Right cardiac atrium (tissue), 5 donors: Measurements from ENCODE around the gene CELF4. TPM values are rescaled to one million over a fixed set of nuclear protein-coding genes. Genes with fewer than 3 reads are reported as not detected.
A peak's percentile ranks its signal among the peaks of the same experiment; 100 is the strongest.

Experiments used
- ATAC-seq, 2 donors: fragments of 200-7000 bp; cut with Tn5 transposase; one replicate each; pipeline versions ENCODE4 v1.8.0 to v1.9.1; 2020; ENCODE audit warnings: moderate library complexity in 2 of 2, mild to moderate bottlenecking in 1 of 2
- DNase-seq, 3 donors: peaks; one replicate each; pipeline ENCODE4 v3.0.0-alpha.2; 2020
- H3K27ac ChIP-seq: one replicate; pipeline ENCODE4 v1.5.1; 2013; ENCODE audit warnings: mild to moderate bottlenecking, low read length, control low read depth, moderate library complexity
- H3K27me3 ChIP-seq: one replicate; pipeline ENCODE4 v1.6.1; 2013; ENCODE audit not compliant: control insufficient read depth, insufficient read depth
- H3K4me1 ChIP-seq: one replicate; pipeline ENCODE4 v1.6.1; 2013; ENCODE audit warnings: low read length; ENCODE audit not compliant: control insufficient read depth, insufficient read depth
- H3K4me3 ChIP-seq: one replicate; pipeline ENCODE4 v1.5.1; 2013; ENCODE audit warnings: low read length, control low read depth
- H3K9me3 ChIP-seq: one replicate; pipeline ENCODE4 v1.6.1; 2013; ENCODE audit warnings: low read length; ENCODE audit not compliant: control insufficient read depth
- WGBS: extraction: QIAGEN DNeasy Blood & Tissue Kit; methylation state at CpG from one replicate; pipeline ENCODE4 v1.1.7; 2013; 5-methylcytosine and 5-hydroxymethylcytosine counted together
- intact Hi-C, 4 donors: fragments of 100-400 bp; cut with DNase I; formaldehyde crosslinking; loops; one replicate each; pipeline versions ENCODE4 v1.11.0 to v1.14.0; 2022 to 2023
- polyA plus RNA-seq: library from polyadenylated mRNA; stranded (reverse); fragments of 200-250 nt; gene quantifications from one replicate; pipeline ENCODE4 v1.2.3, GENCODE V29; 2013
- total RNA-seq, 4 donors: library from RNA; stranded (reverse); fragmentation: NEBNext Ultra II Directional; extraction: Animal tissue kit (Norgen Biotek cat#: 25700); gene quantifications; one replicate each; pipeline ENCODE4 v1.2.1, GENCODE V29; 2021
- donor health status: healthy with polysubstance abuse.
- donor health status: DM: no; HTN: yes; CAD: no.
- donor health status: DM: no; HTN: no; CAD: no.
- donor health status: DM: no; HTN: yes; CAD: no; lungs with severe emphysema.
- donor health status: DM: yes; HTN: yes; CAD: no.

Gene CELF4
- total and polyA plus RNA-seq, 5 donors, result 0.79 to 1.4 (median 1.1) TPM

GRCh38 chr18:37448946-37449345 is 116.7 kb downstream of the CELF4 start:
- H3K27ac ChIP-seq, result no peak overlapping the region
- H3K9me3 ChIP-seq, result no peaks in the 10 kb centered on the region
- 83% methylated on average over 4 of the region's 4 CpGs for WGBS
- no peak for DNase-seq
- no peak overlapping the region for H3K4me3 ChIP-seq
- no peak for ATAC-seq
- H3K4me1 ChIP-seq, result no peaks in the 10 kb centered on the region
- intact Hi-C loops, result no loop called here
- no peaks in the 10 kb centered on the region for H3K27me3 ChIP-seq

- H3K27ac ChIP-seq, result no peak overlapping the region
- H3K27me3 ChIP-seq, result no peaks in the 10 kb centered on the region
- no peak overlapping the region for H3K4me3 ChIP-seq
- DNase-seq, result no peak
- H3K4me1 ChIP-seq, result no peaks in the 10 kb centered on the region
- intact Hi-C loops, result no loop called here
- no peaks in the 10 kb centered on the region for H3K9me3 ChIP-seq
- no peak for ATAC-seq
- 81% methylated on average over 22 of the region's 22 CpGs for WGBS
Observed at GRCh38 chr18:37447962-37448888, 117.4 kb downstream of the CELF4 start.

GRCh38 chr18:37445836-37446235 is 119.8 kb downstream of the CELF4 start:
- no peaks in the 10 kb centered on the region for H3K9me3 ChIP-seq
- no peaks in the 10 kb centered on the region for H3K4me1 ChIP-seq
- intact Hi-C loops, result no loop called here
- H3K27me3 ChIP-seq, result no peaks in the 10 kb centered on the region
- no peak overlapping the region for H3K4me3 ChIP-seq
- no peak for DNase-seq
- 94% methylated on average over 10 of the region's 10 CpGs for WGBS
- H3K27ac ChIP-seq, result no peak overlapping the region
- ATAC-seq, result no peak

DNA sequence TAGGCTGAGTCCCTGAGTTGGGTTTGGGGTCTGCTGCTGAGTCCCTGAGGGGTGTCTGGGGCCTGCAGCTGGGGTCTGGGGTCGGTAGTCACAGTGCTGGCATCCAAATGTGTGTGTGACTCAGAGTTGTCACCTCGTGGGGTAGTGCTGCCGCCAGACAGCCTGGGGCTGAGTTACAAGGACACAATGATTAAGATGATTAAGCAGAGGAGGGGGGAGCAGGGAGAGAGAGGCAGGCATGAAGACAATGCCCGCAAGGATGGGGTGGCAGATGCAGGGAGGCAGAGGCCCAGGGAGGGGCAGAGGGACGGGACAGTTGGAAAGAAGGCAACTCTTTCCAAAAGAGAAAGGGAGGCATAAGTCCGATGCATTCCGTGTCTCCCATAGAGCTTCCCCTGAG is 120.2 kb downstream of the CELF4 start:
- Histone ChIP-seq H3K4me1 (no peaks in the 10 kb centered on the region), H3K27ac (no peak overlapping the region), H3K27me3 (no peaks in the 10 kb centered on the region), H3K4me3 (no peak overlapping the region), H3K9me3 (no peaks in the 10 kb centered on the region)
- no peak for ATAC-seq
- intact Hi-C loops, result no loop called here
- DNase-seq, result no peak
- WGBS, result 69% methylated on average over 7 of the region's 7 CpGs

DNA sequence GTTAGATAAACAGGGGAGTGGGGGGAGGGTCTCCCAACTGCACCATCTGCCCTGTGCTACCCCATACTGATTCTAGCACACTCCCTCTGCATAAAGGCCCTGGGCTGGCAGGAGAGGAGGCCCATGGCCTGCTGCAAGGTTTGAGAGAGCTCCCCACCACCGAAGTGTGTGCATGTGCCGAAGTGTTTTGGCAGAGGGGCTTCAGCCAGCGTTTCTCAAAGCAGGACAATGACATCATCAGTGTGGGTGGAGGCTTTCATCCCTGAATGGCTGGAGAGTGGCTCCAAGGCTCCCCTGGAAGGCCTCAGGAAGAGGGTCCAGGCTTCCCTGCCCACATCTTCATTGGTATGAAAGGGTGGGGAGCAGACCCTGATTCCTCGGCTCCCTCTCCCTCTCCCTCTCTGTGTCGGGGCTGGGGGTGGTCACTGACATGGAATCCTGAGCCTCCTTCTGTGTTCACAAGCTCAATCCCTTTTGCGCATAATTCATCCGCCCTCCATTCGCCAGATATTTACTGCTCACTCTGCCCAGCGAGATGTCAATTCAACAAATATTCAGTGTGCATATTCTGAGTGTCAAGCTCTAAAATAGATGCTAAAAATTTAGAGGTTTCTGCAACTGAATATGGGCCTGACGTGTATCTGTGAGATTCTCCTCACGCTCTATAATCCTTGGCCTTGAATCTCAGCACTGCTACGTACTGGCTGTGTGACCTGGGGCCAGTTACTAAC is 122.1 kb downstream of the CELF4 start:
- DNase-seq (no peak), ATAC-seq (no peak)
- Histone ChIP-seq H3K4me3 (no peak overlapping the region), H3K9me3 (no peaks in the 10 kb centered on the region), H3K27me3 (no peaks in the 10 kb centered on the region), H3K27ac (no peak overlapping the region), H3K4me1 (no peaks in the 10 kb centered on the region)
- intact Hi-C loops, result loop anchor here in 2 of 4 donors (5.0 kb wide), 1 partner anchor 94 kb away; no protein-coding TSS in a partner anchor
- WGBS, result 73% methylated on average over 12 of the region's 12 CpGs

DNA sequence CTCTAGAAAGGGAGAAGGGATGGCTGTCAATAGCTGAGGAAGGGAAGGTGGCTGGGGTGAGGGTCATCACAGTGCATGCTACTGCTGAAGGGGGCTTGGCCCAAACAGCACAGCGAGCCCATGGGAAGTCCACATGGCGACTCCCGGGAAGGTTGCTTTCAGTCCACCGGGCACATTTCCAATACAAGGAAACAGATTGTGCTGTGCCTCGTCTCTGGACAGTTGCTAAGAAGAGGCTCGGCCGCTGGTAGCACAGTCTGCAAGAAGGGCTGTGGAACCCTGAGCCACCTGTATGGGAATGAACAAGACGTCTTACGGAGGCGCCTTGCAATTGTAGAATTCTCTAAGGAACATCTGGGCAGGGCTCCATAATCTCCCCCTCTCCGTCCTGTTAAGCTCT is 123.1 kb downstream of the CELF4 start:
- DNase-seq (no peak), ATAC-seq (no peak)
- H3K27ac ChIP-seq, result no peak overlapping the region
- H3K4me1 ChIP-seq, result no peaks in the 10 kb centered on the region
- intact Hi-C loops, result loop anchor here in 2 of 4 donors (5.0 kb wide), 1 partner anchor 95 kb away; no protein-coding TSS in a partner anchor
- 48% methylated on average over 11 of the region's 11 CpGs for WGBS
- no peaks in the 10 kb centered on the region for H3K9me3 ChIP-seq
- no peaks in the 10 kb centered on the region for H3K27me3 ChIP-seq
- H3K4me3 ChIP-seq, result no peak overlapping the region

DNA sequence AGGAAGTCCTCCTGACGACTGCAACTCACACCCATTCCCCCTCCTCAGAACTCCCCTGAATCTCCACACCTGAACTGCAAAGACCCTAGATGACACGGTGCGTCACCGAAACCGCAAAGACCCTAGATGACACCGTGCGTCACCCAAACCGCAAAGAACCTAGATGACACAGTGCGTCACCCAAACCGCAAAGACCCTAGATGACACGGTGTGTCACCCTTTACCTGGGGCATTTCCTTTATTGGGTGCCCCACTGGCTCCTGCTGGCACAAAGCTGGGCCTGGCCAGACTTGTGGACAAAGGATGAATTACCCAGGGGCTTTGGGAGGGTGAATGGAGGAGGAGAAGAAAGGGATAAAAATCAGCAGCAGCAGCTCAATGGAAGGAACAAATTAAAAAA is 123.8 kb downstream of the CELF4 start:
- WGBS, result 85% methylated on average over 11 of the region's 11 CpGs

DNA sequence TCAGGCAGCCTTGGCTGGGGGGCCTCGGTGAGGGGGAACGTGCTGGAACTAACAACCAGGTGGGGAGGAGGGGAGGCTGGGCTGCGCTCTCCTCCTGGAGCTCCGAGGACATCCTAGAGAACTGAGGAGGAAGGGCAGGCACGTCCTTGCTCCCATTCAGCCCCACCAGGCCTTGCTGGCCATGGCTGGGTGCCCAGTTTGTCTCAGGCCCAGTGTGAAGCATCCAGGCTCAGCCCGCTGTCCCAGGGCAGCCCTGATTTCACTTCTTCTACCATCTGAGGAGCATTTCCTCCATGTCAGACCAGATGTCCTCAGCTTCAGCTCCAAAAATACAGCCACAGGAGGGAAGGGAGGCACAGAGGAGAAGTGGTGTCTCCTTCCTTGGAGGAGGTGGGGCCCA is 125.4 kb downstream of the CELF4 start:
- no peaks in the 10 kb centered on the region for H3K27me3 ChIP-seq
- 52% methylated on average over 6 of the region's 6 CpGs for WGBS
- no peaks in the 10 kb centered on the region for H3K9me3 ChIP-seq
- no peaks in the 10 kb centered on the region for H3K4me1 ChIP-seq
- H3K27ac ChIP-seq, result no peak overlapping the region
- intact Hi-C loops, result loop anchor here in 2 of 4 donors (5.0 kb wide), 1 partner anchor 97 kb away; no protein-coding TSS in a partner anchor
- ATAC-seq, result no peak
- H3K4me3 ChIP-seq, result no peak overlapping the region
- peak in 1 of 3 donors; percentile 61 for DNase-seq

More for the DNA sequence above, 123.8 kb downstream of the CELF4 start:
- no peak overlapping the region for H3K27ac ChIP-seq
- ATAC-seq, result no peak
- no peaks in the 10 kb centered on the region for H3K27me3 ChIP-seq
- intact Hi-C loops, result loop anchor here in 2 of 4 donors (5.0 kb wide), 1 partner anchor 95 kb away; no protein-coding TSS in a partner anchor
- DNase-seq, result no peak
- H3K4me1 ChIP-seq, result no peaks in the 10 kb centered on the region
- H3K4me3 ChIP-seq, result no peak overlapping the region
- H3K9me3 ChIP-seq, result no peaks in the 10 kb centered on the region

- Histone ChIP-seq H3K27me3 (no peaks in the 10 kb centered on the region), H3K4me3 (no peak overlapping the region), H3K9me3 (no peaks in the 10 kb centered on the region), H3K4me1 (no peaks in the 10 kb centered on the region), H3K27ac (no peak overlapping the region)
- intact Hi-C loops, result no loop called here
- 71% methylated on average over 7 of the region's 7 CpGs for WGBS
- DNase-seq, result no peak
- no peak for ATAC-seq
Observed at GRCh38 chr18:37438417-37439180, 127.0 kb downstream of the CELF4 start.

- 41% methylated on average over 15 of the region's 15 CpGs for WGBS
- Histone ChIP-seq H3K9me3 (no peaks in the 10 kb centered on the region), H3K27me3 (no peaks in the 10 kb centered on the region), H3K4me3 (no peak overlapping the region), H3K4me1 (no peaks in the 10 kb centered on the region), H3K27ac (no peak overlapping the region)
- intact Hi-C loops, result no loop called here
- DNase-seq, result no peak
- ATAC-seq, result peak; percentile 55 to 59
Observed at GRCh38 chr18:37435996-37436395, 129.6 kb downstream of the CELF4 start.
